ENCODE measurements around the gene RGS9. TPM values are rescaled to one million over a fixed set of nuclear protein-coding genes. Genes with fewer than 3 reads are reported as not detected.
"Not testable (repeated sequence)": the region's sequence is repeated elsewhere in the genome, so short reads cannot be mapped to it uniquely, and the experiment has no call there.

Gene RGS9
- total RNA-seq, 2 donors from 2014 or later = 3.2 to 4.0 TPM

GRCh38 chr17:65175952-65176351 is 38.8 kb downstream of the RGS9 start:
- ATAC-seq (ENCODE audit: insufficient number of reproducible peaks, low FRiP score, low read depth) (no peak), DNase-seq (ENCODE audit: low spot score) (no peak)

GRCh38 chr17:65176646-65177409 is 39.7 kb downstream of the RGS9 start:
- DNase-seq (ENCODE audit: low spot score) = no peak
- H3K27me3 ChIP-seq (replicated peaks; ENCODE audit: insufficient read depth) = no peaks in the 10 kb centered on the region

More at GRCh38 chr17:65175952-65176351, 38.8 kb downstream of the RGS9 start:
- no peak for TF ChIP-seq CTCF (IDR thresholded peaks at IDR 0.05)
- Histone ChIP-seq H3K27ac (no peak overlapping the region), H3K4me3 (no peak overlapping the region), H3K27me3 (replicated peaks; ENCODE audit: insufficient read depth) (no peaks in the 10 kb centered on the region), H3K36me3 (no peaks in the 10 kb centered on the region), H3K9me3 (no peaks in the 10 kb centered on the region), H3K4me1 (ENCODE audit: control insufficient read depth in 1 of 2, low read depth in 2 of 2) (peaks cover 0 to 4% of the 10 kb centered on the region in 2 donors)

GRCh38 chr17:65177901-65178300 is 40.7 kb downstream of the RGS9 start:
- TF ChIP-seq CTCF (IDR thresholded peaks at IDR 0.05) = no peak
- DNase-seq (ENCODE audit: low spot score) = no peak
- ATAC-seq (ENCODE audit: insufficient number of reproducible peaks, low FRiP score, low read depth) = no peak
- Histone ChIP-seq H3K4me1 (ENCODE audit: control insufficient read depth in 1 of 2, low read depth in 2 of 2) (no peaks in the 10 kb centered on the region), H3K27ac (no peak overlapping the region), H3K27me3 (replicated peaks; ENCODE audit: insufficient read depth) (no peaks in the 10 kb centered on the region), H3K4me3 (no peak overlapping the region), H3K9me3 (no peaks in the 10 kb centered on the region), H3K36me3 (no peaks in the 10 kb centered on the region)

More at GRCh38 chr17:65176646-65177409, 39.7 kb downstream of the RGS9 start:
- no peaks in the 10 kb centered on the region for H3K9me3 ChIP-seq
- no peak for TF ChIP-seq CTCF (IDR thresholded peaks at IDR 0.05)
- H3K4me1 ChIP-seq (ENCODE audit: control insufficient read depth in 1 of 2, low read depth in 2 of 2) = no peaks in the 10 kb centered on the region
- no peak for ATAC-seq (ENCODE audit: insufficient number of reproducible peaks, low FRiP score, low read depth)
- H3K4me3 ChIP-seq = no peak overlapping the region
- H3K27ac ChIP-seq = no peak overlapping the region
- no peaks in the 10 kb centered on the region for H3K36me3 ChIP-seq

GRCh38 chr17:65180276-65180675 is 43.1 kb downstream of the RGS9 start:
- not testable (repeated sequence) for H3K9me3 ChIP-seq; ATAC-seq (ENCODE audit: insufficient number of reproducible peaks, low FRiP score, low read depth); H3K4me3 ChIP-seq; DNase-seq (ENCODE audit: low spot score); H3K36me3 ChIP-seq; H3K27ac ChIP-seq; H3K27me3 ChIP-seq (replicated peaks; ENCODE audit: insufficient read depth); H3K4me1 ChIP-seq (ENCODE audit: control insufficient read depth in 1 of 2, low read depth in 2 of 2)

- not testable (repeated sequence) for H3K9me3 ChIP-seq; ATAC-seq (ENCODE audit: insufficient number of reproducible peaks, low FRiP score, low read depth); DNase-seq (ENCODE audit: low spot score); H3K27ac ChIP-seq; H3K4me3 ChIP-seq; H3K27me3 ChIP-seq (replicated peaks; ENCODE audit: insufficient read depth); H3K4me1 ChIP-seq (ENCODE audit: control insufficient read depth in 1 of 2, low read depth in 2 of 2); H3K36me3 ChIP-seq
These were observed 43.6 kb downstream of the RGS9 start for GRCh38 chr17:65180752-65181236.

- TF ChIP-seq CTCF (IDR thresholded peaks at IDR 0.05) = no peak
- H3K9me3 ChIP-seq = no peaks in the 10 kb centered on the region
- H3K36me3 ChIP-seq = no peaks in the 10 kb centered on the region
- ATAC-seq (ENCODE audit: insufficient number of reproducible peaks, low FRiP score, low read depth) (peak; percentile 48), DNase-seq (ENCODE audit: low spot score) (no peak)
- no peaks in the 10 kb centered on the region for H3K27me3 ChIP-seq (replicated peaks; ENCODE audit: insufficient read depth)
- H3K27ac ChIP-seq = no peak overlapping the region
- no peak overlapping the region for H3K4me3 ChIP-seq
- H3K4me1 ChIP-seq (ENCODE audit: control insufficient read depth in 1 of 2, low read depth in 2 of 2) = peaks cover 3 to 5% of the 10 kb centered on the region in 2 donors
These were observed 44.3 kb downstream of the RGS9 start for GRCh38 chr17:65181237-65182061.
